HG02642 (cell line): ENCODE results near the gene CHD6.

ENCODE experiments used
- ATAC-seq: cut with Tn5 transposase; IDR thresholded peaks from one replicate; pipeline ENCODE4 v1.9.1; 2021; ENCODE audit warnings: mild to moderate bottlenecking; ENCODE audit not compliant: unreplicated experiment, poor library complexity

CHD6 gene

GRCh38 chr20:41408156-41408794 lies 209.9 kb downstream of the CHD6 start:
- ATAC-seq = peak; percentile 82

- ATAC-seq = no peak
These were observed 210.6 kb downstream of the CHD6 start for GRCh38 chr20:41407607-41408006.

- ATAC-seq = no peak
These were observed 211.2 kb downstream of the CHD6 start for GRCh38 chr20:41406896-41407444.

- ATAC-seq = no peak
These were observed 211.8 kb downstream of the CHD6 start for GRCh38 chr20:41406353-41406752.

- no peak for ATAC-seq
These were observed 212.7 kb downstream of the CHD6 start for GRCh38 chr20:41405436-41405835.

- ATAC-seq = no peak
These were observed 214.6 kb downstream of the CHD6 start for GRCh38 chr20:41403604-41404003.

- ATAC-seq = no peak
These were observed 219.8 kb downstream of the CHD6 start for GRCh38 chr20:41398408-41398807.

- no peak for ATAC-seq
These were observed 222.2 kb downstream of the CHD6 start for GRCh38 chr20:41395667-41396664.

- ATAC-seq = no peak
These were observed 223.1 kb downstream of the CHD6 start for GRCh38 chr20:41394931-41395666.

- ATAC-seq = no peak
These were observed 224.1 kb downstream of the CHD6 start for GRCh38 chr20:41394081-41394480.

- no peak for ATAC-seq
These were observed 224.5 kb downstream of the CHD6 start for GRCh38 chr20:41393705-41394066.

- no peak for ATAC-seq
These were observed 225.1 kb downstream of the CHD6 start for GRCh38 chr20:41392871-41393704.

- ATAC-seq = no peak
These were observed 225.9 kb downstream of the CHD6 start for GRCh38 chr20:41392295-41392694.

GRCh38 chr20:41391587-41392001 lies 226.6 kb downstream of the CHD6 start:
- ATAC-seq = no peak

GRCh38 chr20:41390889-41391288 lies 227.3 kb downstream of the CHD6 start:
- no peak for ATAC-seq

- no peak for ATAC-seq
These were observed 230.7 kb downstream of the CHD6 start for GRCh38 chr20:41387444-41387851.

- ATAC-seq = no peak
These were observed 231.4 kb downstream of the CHD6 start for GRCh38 chr20:41386502-41387427.

GRCh38 chr20:41382791-41383305 lies 235.3 kb downstream of the CHD6 start:
- no peak for ATAC-seq
